NCI-H510A (cell line): Measurements from ENCODE around the gene HNRNPL.
A peak's percentile ranks its signal among the peaks of the same experiment; 100 is the strongest.

Experiments used
- DNase-seq: peaks from one replicate; lab custom pipeline; 2025; lab: John Stamatoyannopoulos, UW

Gene HNRNPL

DNA sequence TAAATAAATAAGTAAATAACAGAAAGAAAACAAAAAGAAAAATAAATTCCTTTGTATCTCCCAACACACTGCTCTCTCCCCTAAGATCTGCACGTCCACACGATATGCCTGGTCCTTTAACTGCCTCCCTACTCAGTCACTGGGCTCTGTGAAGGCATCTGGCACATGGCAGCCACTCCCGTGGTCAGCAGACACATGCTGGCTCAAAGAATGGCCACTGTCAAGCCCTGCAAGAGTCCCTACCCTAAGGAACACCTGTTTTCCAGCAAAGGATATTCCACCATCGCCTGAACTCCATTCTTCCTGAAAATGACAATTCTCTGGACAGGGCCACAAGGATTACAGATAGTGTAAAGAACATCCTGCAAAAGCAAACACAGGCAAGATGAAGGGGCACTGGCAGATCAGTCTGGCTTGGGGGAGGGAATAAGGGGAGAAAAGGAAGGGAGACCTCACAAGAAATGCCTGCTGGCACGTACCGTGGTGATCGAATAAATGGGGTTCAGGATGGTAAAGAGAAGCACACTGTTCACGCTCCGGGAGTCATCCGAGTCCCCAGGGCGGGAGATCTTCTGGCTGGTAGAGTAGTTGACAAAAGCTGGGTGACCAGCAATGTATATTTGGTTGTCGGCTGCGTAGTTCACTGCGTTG is 4.3 kb downstream of the HNRNPL start:
- DNase-seq: no peak

DNA sequence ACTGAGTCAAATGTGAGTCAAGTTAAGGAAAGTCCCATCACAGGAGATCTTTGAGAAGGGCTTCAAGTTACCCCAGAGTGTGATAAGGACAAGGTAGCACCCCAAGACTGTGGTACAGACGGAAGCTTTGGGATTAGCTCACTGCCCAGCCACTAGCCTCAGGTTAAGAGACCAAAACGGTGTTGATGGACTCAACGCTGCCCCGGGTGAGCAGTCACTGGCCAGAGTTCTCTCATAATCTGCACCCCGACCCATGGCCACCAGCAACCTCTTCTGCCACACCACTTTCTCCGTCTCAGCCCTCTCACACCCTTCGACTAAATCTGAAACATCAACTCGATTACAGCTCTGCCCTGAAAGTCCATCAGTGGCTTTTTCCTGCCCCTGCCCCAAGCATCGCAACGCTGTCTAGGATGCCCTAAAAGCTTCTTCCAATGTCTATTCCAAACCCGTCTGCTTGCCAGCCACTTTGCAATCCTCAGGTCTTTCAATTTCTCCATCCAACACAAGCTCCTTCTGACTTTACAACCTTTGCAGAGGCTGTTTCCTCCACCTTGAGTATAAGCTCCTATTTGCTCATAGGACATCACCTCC is 5.6 kb downstream of the HNRNPL start:
- no peak for DNase-seq

DNA sequence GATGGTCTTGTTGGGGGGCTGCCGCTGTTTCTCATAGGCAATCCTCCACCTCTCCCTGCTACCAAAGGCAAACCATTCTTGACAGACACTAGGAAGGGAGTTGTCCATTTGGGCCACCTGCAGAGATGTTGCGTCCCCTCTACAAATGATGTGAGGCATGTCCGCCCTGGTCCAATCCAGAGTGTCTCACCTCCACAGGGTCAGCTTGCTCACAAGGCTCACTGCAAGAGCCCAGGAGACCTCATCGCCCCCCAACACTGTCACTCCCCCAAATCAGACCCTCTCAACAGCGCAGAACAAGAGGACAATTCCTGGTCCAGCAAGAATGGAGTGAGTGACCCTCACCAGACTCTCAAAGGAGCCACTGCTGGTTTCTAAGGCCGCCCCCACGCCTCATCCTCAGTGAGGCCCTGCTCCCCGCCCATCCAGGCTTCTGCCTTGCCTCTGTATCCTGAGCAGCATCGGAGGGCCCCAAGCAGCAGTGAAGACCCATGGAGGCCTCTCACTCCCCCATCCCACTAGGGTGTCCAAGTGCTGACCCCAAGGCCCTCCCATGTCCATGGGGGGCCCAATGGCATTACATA is 6.5 kb downstream of the HNRNPL start:
- no peak for DNase-seq

DNA sequence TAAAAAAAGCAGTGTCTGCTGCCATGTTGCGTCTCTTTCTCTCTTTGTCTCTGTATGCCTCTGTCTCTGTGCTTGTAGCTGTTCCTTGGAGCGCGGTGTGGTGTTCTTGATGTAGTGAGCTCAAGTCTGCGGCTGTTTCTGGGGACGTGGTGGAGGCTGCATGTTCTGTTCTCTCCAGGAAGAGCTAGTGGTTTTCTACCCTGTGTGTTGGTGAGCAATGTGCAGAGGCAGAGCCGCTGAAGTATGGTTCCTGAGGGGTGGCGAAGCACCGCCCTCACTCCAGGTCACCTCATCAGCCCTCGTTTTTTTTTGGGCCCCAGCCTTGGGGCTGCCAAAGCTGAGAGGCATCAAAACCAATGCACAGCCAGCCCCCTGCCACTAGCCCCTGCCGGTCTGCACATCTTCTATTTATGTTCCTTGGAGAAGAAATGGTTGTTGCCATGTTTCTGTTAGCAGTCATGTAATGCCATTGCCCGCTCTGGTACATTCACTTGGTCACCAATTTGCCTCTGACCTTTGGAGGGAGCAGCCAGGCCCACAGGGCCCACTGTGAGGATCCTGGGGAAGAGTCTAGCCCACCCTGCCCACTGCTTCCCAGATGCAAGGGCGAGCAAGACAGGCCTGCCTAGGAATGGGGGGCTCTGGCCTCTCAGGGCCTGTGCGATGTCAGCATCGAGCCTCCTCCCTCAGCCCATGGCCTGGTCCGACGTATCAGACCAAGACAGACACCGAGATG is 7.2 kb downstream of the HNRNPL start:
- DNase-seq: no peak

DNA sequence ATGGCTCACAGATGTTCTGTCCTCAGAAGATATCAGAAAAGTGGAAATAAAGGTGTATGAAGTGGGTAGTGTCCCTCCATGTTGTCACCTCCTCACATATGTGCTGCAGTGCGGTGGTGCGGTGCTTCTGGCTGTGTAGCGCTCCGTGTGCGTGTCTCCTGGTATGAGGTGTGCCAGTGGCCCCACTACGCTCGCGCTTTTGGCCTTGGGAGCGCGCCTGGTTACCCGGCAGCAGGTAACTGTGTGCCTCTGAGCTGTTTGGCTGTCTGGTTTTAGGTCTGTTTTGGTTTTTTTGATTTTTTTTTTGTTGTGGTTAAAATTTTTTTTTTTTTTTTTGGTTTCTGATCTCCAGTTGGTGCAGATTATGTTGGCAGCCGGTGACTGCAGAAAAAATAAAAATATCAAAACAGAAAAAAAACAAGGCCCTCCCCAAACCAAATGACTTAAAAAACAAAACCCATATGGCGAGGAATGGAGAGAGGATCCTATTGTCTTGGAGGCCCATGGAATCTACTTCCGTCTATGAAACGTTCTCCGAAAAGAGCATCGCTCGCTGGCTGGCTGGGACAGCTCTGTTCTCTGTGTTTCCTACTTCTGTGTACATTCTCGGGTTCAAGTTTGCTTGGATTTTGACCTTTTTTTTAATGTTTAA is 7.9 kb downstream of the HNRNPL start:
- no peak for DNase-seq

DNA sequence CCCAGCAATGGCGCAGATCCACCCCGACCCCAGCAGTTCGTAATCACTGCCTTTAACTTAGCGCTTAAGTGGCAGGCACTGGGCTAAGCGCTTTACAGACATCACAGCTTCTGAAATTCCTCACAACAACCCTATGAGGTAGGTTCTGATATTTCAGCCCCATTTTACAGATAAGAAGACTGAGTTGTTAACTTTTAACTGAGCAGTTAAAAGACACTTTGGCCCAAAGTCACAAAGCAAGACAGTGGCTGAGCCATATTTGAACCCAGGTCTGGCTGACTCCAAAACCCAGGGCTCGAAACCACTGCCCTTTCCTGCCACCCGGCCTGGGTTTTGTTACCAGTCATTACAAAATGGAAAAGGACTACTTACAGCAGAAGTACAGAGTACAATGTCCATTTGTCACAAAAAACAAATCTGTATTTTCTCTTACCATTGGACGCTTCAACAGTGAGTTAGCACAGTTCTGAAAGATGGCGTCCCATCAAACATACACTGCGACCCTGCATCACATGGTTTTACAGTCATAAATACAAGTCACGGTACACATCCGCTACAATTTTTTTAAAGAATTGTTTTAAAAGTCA is 8.5 kb downstream of the HNRNPL start:
- no peak for DNase-seq

DNA sequence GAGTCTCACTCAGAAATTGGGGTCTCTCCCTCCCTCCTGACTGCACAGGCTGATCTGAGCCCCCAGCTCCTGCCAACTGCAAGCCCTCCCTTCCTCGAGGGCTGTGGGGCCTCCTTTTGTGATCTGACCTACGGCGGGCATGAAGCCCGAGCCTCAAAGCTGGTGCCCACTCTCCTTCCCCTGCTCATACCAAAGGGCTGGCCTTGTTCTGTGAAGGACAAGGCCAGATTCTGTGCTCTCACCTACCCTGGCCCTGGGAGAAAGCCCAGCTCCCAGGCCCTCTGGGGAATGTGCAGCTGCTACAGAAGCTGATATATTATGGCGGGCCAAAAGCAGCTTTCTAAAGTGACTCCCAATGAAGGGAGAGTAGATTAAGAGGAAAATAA is 9.2 kb downstream of the HNRNPL start:
- no peak for DNase-seq

DNA sequence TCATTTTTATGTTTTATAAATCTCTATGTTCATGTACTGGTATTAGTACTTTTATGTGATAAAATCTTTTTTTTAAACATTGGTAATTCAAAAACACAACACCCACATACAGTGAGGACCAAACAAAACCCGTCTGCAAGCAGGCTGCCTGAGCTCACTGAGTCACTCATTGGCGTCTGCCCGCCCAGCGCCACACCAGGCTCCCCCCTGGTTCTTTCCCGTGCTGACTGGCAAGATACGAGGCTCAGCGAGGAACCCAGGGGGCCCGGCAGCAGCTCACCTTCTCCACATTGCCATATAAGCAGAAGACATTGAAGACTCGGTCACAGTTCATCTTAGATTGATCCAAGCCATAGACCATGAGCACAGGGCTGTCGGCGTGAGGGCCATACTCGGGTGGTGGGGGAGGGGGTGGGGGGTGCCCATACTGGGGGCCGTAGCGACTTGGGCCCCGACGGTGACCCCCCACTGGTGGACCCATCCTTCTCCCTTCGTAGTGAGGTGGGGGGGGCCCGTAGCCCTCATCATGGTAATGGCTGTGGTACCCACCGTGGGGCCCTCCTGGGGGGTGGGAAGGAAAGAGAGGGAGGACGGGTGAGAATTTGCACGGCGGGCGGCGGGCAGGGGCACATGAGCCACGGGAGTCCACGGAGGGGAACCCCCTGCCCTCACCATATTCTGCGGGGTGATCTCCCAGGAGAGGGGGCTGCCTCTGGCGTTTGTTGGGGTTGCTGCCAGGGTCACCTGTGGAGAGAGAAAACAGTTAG is 9.8 kb downstream of the HNRNPL start:
- no peak for DNase-seq

DNA sequence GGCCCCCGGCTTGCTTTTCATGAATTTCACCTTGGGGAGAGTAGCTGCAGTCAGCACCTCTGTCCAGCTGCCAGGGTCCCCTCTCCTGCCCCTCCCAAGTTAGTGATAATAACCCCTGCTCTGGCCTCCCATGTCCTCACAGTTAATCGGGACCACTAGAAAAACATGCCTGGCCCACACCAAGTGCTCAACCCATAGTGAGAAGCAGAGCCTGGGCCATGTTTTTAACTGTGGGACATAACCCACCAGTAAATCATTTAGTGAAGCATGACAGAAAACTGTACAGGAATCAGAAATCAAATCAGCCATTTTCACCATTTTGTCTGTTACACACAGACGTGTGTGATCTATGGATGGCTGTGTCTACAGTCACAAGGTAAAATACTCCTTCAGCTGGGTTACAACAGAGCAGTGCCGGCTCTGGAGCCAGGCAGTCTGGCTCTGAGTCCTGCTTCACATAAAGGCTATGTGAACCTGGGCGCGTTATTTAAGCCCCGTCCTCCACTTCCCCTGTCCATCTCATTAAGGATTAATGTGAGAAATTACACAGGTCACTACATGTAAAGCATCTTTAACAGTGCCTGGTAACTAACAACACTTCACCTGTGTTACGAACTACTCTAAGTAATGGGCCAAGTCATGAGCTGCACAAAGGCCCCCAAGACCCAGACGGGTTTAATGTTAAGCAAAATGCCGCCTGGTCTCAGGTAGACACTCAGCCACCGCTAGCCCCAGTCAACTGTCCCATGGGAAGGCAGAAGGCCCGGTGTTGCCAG is 10.6 kb downstream of the HNRNPL start:
- no peak for DNase-seq

DNA sequence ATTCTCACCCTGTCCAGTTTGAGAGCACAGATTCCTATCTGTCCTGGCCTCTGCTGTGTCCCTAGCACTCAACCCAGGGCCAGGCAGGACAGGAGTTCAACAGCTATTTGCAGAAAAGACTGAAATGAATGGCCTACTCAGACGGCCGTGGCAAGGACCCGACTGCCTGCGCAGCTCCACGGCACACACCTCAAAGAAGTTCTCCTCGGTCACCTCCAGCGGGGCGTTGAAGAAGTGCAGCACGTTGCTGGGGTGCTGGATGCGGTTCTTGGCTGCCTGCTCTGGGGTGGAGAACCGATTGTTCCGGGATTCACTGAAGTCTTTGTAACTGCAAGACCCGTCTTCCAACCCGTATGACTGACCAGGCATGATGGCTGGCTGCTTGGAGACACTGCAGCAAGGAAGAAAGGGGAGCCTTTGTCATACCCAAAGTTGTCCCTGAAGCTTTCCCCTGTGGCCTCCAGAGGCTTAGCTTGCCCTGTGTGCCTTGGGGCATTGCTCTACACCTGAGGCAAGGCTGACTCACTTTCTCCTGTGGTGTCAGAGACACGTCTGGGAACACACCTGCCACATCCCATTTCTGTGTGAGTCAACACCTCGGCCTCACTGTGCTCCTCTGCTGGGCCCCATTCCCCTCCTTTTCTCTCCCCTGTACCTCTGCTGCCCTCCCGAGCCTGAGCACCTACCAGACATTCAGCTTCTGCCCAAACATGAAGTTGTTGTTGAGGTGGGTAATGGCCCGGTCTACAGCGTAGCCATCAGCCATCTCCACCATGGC is 11.4 kb downstream of the HNRNPL start:
- no peak for DNase-seq

DNA sequence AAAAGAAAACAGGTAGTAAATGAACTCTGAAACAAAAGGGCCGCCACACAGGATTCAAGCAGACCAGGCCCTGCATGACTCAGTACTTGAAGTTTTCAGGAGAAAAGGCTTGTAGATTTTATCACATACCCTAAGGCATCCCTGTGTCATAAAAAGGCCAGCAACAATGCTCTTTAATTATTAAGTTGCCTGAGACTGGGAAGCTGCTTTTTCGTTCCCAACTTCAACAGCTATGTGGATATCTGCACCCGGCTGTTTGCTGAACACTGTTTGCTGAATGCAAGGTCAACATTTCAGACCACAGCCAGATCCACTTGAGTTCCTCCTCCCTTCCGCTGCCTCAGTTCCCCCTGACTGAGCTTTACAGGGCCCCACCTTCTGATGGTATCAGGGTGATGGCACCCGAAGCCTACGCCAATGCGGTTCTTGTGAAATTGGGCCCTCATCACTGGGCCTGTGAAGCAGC is 12.1 kb downstream of the HNRNPL start:
- DNase-seq: no peak

DNA sequence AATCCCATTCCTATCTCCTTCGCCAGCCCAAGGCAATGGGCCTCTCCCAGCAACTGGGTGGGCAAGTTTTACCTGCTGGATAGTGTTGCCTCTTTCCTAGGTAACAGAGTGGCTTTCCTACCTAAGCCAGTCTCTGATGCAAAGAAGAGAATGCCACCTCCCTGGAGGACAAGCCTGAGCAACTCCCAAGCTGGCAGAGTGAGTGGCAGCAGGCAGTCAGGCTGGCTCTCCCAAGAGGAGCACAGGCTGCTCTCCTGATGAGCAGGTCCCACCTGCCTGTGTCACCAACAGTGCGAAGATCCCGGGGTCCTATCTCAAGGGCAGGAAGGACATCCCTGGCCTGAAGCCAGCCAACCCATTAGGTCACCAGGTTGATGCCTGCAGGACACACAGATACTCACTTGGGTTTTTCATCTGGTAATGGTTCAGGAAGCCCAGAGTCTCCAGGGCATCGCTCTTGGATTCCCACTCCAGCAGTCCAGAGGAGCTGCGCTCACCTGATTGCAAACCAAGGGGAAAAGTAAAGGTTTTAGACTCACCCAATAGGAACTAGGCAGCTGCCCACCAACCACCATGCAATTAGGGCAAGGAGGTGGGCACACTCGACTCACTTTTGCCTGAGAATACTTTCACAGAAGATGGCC is 12.7 kb downstream of the HNRNPL start:
- DNase-seq: no peak

DNA sequence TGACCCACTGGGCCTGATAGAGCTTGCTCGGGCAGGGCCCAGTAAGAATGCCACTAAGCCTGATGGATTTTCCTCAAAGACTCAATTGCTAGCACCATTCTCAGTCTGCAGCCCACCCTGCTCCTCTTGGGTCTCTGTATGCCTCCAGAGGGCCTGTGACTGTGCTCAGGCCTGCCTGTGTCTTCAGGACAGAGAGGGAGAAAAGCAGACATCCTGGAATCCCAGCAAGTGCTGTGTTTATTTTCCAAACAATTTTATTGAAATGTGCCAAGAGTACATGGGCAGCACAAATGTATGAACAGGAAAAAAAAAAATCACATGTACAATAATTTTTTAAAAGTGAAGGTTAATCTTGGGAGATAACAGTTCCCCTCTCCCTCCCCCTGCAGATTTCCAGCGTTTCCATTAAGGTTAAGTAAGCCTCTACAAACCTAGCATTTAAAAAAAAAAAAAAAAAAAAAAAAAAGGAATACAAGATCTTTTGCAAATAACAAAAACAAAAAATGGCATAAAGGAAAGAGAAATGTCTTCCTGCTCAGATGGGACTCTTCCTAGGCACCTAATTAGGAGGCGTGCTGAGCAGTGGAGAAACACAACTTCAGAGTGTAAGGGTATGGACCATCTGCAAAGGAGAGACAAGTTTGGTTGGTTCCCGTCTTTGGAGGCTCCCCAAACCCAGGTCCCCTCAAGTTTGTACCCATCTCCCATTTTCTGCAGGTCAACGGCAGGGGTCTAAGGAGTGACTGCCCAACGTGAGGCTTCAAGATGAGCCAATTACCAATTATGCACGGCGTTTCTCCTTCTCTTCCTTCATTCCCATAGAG is 13.4 kb downstream of the HNRNPL start:
- DNase-seq: no peak

DNA sequence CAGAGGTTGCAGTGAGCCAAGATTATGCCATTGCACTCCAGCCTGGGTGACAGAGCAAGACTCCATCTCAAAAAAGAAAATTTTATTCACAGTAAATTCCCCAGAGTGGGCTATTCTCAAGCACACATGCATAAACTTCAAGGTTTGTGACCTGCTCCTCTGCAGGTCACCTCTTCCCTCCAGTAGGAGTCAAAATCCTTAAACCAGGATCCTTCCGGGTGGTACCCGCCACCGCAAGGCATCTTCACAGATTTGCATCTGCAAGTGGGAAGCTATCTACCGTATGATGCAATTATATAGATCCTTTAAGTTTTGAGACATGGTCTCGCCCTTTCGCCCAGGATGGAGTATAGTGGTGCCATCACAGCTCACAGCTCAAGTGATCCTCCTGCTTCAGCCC is 15.2 kb downstream of the HNRNPL start:
- no peak for DNase-seq

DNA sequence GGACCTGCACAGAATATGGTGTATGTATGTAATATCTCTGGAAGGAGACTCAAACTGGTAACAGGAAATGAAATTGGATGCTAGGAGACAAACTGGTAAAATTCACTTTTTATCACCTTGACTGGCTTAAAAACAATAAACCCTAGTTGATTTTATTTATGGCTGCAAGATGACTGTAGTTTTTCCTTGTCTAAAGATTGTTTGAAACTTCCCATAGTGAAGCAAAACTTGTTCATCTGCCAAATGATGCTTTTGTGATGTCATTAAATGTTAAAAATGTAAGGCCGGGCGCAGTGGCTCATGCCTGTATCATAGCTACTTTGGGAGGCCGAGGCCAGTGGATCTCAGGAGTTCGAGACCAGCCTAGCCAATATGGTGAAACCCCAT is 15.7 kb downstream of the HNRNPL start:
- no peak for DNase-seq

DNA sequence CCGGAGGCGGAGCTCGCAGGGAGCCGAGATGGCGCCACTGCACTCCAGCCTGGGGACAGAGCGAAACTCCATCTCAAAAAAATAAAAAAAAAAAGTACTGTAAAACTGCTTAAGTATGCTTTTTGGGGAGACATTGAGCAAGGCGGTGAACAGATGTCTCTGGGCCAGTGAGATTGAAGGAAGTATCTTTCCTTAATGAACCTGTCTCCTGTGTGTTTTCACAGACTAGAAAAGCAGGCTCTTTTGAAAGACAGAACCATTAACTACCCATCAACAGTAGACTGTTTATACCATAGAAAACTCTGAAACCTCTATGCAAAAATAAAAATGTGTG is 16.7 kb downstream of the HNRNPL start:
- DNase-seq: no peak

DNA sequence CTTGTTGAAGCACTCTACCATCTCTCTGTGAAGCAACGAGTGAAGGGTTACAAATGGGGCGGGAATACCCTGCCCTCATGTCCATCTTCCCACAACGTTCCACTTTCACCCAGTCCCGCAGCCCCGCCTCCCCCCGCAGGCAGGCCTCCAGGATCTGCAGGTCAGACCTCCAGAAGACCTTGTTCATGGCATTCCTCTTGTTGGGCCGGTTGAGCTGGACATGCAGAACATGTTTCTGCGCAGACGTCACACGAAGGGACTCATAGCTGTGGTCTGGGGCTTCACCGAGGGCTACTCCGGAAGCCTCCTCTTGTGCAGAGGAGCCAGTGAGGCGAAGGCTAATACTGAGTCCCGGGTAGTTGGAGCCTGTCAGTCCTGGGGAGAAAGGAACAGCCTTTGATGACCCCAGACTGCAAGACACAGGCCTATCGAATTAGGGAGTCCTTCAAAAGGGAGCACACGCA is 18.6 kb downstream of the HNRNPL start:
- peak; percentile 53 for DNase-seq

DNA sequence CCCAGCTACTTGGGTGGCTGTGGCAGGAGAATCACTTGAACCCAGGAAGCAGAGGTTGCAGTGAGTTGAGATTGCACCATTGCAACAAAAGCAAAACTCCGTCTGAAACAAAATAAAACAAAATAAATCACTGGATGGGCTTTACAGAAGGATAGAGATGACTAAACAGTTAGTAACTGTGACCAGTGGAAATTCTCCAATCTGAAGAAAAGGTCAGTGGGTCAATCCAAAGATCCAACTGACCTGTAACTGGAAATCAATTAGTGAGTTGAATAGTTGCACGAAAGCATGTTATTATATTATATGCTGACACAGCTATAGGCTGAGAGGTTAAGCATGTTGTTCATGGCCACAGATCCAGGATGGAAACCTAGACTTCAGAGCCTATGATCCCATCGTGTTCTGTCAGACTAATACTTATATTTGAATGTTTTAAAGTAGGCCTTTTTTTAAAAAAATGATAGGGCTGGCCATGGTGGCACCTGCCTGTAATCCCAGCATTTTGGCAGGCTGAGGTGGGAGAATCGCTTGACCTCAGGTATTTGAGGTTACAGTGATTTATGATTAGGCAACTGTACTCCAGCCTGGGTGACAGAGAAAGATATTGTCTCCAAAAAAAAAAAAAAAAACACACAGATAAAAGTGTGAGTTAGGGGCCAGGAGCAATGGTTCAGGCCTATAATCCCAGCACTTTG is 19.6 kb downstream of the HNRNPL start:
- DNase-seq: no peak
